Measurements from ENCODE around the gene MAP1LC3A.

MAP1LC3A gene

GRCh38 chr20:34540596-34541263 is 17.8 kb upstream of the MAP1LC3A start:
- H3K4me3 ChIP-seq (ENCODE audit: control insufficient read depth, low read depth, low read length) = no peak overlapping the region
- no peak for TF ChIP-seq CTCF (IDR thresholded peaks at IDR 0.05; ENCODE audit: control insufficient read depth, insufficient read depth, low read depth, low read length, missing control alignments)
- no peak for DNase-seq (ENCODE audit: low read depth)

DNA sequence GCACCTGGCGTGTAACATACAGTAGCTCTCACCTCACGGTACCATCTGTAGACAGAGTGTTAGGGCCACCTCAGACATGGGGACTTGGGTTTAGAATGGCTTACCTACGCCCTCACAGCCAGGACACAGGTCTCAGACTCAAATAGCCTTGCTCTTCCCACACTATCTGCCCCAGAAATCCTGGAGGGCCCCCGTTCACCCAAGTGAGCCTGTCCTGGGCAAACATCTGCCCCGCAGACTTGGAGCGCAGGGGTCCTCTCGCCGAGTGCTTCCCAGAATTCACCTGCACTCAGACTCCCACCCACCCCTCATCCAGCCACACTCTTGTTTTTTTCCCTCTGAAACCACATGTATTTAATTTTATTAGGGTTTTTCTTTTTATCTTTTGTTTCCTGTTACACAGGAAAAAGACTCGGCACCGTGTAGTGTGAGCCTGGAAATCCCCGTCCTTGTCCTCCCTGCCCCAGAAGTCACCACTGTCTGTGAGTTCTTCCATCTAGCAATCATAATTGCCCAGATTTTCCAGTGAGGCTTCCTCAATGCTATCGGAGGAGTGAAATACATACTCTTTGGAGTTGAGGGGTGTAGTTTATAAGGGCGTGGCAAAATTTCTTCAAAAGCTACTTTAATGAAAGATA is 17.1 kb upstream of the MAP1LC3A start:
- DNase-seq (ENCODE audit: low read depth) = no peak
- no peak overlapping the region for H3K4me3 ChIP-seq (ENCODE audit: control insufficient read depth, low read depth, low read length)
- TF ChIP-seq CTCF (IDR thresholded peaks at IDR 0.05; ENCODE audit: control insufficient read depth, insufficient read depth, low read depth, low read length, missing control alignments) = no peak

GRCh38 chr20:34541917-34542316 is 16.6 kb upstream of the MAP1LC3A start:
- no peak for DNase-seq (ENCODE audit: low read depth)
- H3K4me3 ChIP-seq (ENCODE audit: control insufficient read depth, low read depth, low read length) = no peak overlapping the region
- no peak for TF ChIP-seq CTCF (IDR thresholded peaks at IDR 0.05; ENCODE audit: control insufficient read depth, insufficient read depth, low read depth, low read length, missing control alignments)

DNA sequence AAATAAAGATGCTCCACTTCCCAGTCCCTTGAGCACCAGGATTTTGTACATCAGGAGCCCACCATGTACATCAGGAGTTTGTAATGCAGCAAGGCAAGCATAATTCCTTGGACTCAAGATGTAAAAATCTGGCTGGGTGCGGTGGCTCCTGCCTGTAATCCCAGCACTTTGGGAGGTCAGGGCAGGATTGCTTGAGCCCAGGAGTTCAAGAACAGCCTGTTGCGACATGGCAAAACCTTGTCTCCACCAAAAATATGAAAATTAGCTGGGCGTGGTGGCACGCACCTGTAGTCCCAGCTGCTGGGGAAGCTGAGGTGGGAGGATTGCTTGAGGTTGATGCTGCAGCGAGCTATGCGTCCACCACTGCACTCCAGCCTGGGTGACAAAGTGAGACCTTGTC is 16.1 kb upstream of the MAP1LC3A start:
- no peak for TF ChIP-seq CTCF (IDR thresholded peaks at IDR 0.05; ENCODE audit: control insufficient read depth, insufficient read depth, low read depth, low read length, missing control alignments)
- DNase-seq (ENCODE audit: low read depth) = no peak

DNA sequence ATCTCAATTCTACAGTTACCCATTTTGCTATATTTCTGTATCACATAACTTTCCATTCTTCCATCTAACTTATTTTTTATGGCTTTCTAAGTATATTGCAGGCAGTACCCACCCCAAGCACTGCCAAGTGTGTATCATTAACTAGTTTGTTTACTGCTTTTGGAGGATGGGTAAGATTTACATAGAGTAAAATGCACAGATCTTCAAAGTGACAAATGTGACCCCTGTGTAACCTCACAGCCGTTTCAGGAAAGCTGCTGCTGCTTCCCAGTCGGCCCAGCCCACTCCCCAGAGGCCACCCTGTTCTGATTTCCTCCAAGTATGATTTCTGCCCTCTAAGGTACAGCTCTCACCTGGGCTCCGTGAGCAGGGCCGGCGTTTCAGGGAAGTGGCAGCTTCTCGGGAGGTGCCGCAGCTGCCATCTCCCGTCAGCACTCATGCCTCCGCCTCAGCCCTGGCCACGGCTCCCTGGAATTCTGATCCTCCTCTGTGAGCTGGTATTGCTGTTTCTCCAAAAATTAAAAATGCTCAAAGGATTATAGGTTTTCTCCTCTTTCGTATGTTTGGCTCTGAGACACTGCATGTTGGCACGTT is 15.0 kb upstream of the MAP1LC3A start:
- TF ChIP-seq CTCF (IDR thresholded peaks at IDR 0.05; ENCODE audit: control insufficient read depth, insufficient read depth, low read depth, low read length, missing control alignments) = no peak
- no peak for DNase-seq (ENCODE audit: low read depth)
- no peak overlapping the region for H3K4me3 ChIP-seq (ENCODE audit: control insufficient read depth, low read depth, low read length)

More for the DNA sequence above, 16.1 kb upstream of the MAP1LC3A start:
- H3K4me3 ChIP-seq (ENCODE audit: control insufficient read depth, low read depth, low read length) = no peak overlapping the region

GRCh38 chr20:34544109-34544796 is 14.3 kb upstream of the MAP1LC3A start:
- TF ChIP-seq CTCF (IDR thresholded peaks at IDR 0.05; ENCODE audit: control insufficient read depth, insufficient read depth, low read depth, low read length, missing control alignments) = no peak
- H3K4me3 ChIP-seq (ENCODE audit: control insufficient read depth, low read depth, low read length) = no peak overlapping the region

More at GRCh38 chr20:34544109-34544796, 14.3 kb upstream of the MAP1LC3A start:
- DNase-seq (ENCODE audit: low read depth) = no peak

All from AG09309 (cell line).